Measurements from ENCODE around the gene EAPP. TPM values are rescaled to one million over a fixed set of nuclear protein-coding genes. Genes with fewer than 3 reads are reported as not detected.

EAPP gene
- total and polyA plus RNA-seq, 2 experiments from 2014 or later, result 25.0 to 53.6 TPM

DNA sequence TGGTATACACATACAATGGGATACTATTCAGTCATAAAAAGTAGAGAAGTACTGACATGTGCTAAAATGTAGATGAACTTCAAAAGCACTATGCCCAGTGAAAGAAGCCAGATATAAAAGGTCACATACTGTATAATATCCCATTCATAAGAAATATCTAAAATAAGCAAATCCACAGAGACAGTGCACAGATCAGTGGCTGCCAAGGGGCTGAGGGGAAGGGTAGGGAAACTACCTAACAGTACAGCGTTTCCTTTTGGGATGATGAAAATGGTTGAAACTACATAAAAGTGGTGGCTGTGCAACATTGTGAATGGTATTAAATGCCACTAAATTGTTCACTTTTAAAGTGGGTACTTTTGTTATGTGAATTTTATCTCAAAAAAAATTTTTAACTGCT is 11.9 kb downstream of the EAPP start:
- DNase-seq (ENCODE audit: low spot score), result no peak
- Histone ChIP-seq H3K4me1 (ENCODE audit: insufficient read depth) (no peaks in the 10 kb centered on the region), H3K4me3 (no peak overlapping the region), H3K9me2 (ENCODE audit: insufficient read depth) (no peaks in the 10 kb centered on the region), H3K79me2 (replicated peaks; ENCODE audit: insufficient read depth) (no peaks in the 10 kb centered on the region), H2AFZ (no peak overlapping the region), H3K27me3 (ENCODE audit: insufficient read depth) (no peaks in the 10 kb centered on the region), H3K4me2 (no peak overlapping the region), H3K36me3 (ENCODE audit: insufficient read depth) (peaks cover 27% of the 10 kb centered on the region), H4K20me1 (replicated peaks; ENCODE audit: insufficient read depth) (no peaks in the 10 kb centered on the region; the same call in none of the 2 replicates), H3F3A (replicated peaks; ENCODE audit: low read depth) (no peaks in the 10 kb centered on the region), H3K27ac (ENCODE audit: low read depth) (no peak overlapping the region)
- Mint-ChIP-seq H3K4me3 (no peak overlapping the region), H3K9me3 (no peaks in the 10 kb centered on the region), H3K27me3 (ENCODE audit: insufficient read depth, low read depth, poor library complexity) (no peaks in the 10 kb centered on the region), H3K36me3 (ENCODE audit: low read depth) (peaks cover 54% of the 10 kb centered on the region), H3K4me1 (no peaks in the 10 kb centered on the region), H3K27ac (no peak overlapping the region)
- ATAC-seq, result no peak
- no peak for TF ChIP-seq STAT1 (IDR thresholded peaks at IDR 0.05; ENCODE audit: unreplicated experiment)
- TF ChIP-seq ZNF331 (CRISPR knock-in tag; IDR thresholded peaks at IDR 0.05; ENCODE audit: low read depth), result no peak
- TF ChIP-seq EZH2 (IDR thresholded peaks at IDR 0.05; ENCODE audit: low read depth, unreplicated experiment), result no peak
- no peak for TF ChIP-seq POLR2AphosphoS5 (IDR thresholded peaks at IDR 0.05; ENCODE audit: low read depth)
- TF ChIP-seq NANOG (IDR thresholded peaks at IDR 0.05; ENCODE audit: borderline replicate concordance), result no peak
- TF ChIP-seq ZNF114 (CRISPR knock-in tag; IDR thresholded peaks at IDR 0.05), result no peak
- TF ChIP-seq EZH2phosphoT487 (IDR thresholded peaks at IDR 0.05; ENCODE audit: unreplicated experiment), result no peak
- TF ChIP-seq CREB1 (CRISPR knock-in tag; IDR thresholded peaks at IDR 0.05; ENCODE audit: low read depth), result no peak
- TF ChIP-seq, protein P1, sequence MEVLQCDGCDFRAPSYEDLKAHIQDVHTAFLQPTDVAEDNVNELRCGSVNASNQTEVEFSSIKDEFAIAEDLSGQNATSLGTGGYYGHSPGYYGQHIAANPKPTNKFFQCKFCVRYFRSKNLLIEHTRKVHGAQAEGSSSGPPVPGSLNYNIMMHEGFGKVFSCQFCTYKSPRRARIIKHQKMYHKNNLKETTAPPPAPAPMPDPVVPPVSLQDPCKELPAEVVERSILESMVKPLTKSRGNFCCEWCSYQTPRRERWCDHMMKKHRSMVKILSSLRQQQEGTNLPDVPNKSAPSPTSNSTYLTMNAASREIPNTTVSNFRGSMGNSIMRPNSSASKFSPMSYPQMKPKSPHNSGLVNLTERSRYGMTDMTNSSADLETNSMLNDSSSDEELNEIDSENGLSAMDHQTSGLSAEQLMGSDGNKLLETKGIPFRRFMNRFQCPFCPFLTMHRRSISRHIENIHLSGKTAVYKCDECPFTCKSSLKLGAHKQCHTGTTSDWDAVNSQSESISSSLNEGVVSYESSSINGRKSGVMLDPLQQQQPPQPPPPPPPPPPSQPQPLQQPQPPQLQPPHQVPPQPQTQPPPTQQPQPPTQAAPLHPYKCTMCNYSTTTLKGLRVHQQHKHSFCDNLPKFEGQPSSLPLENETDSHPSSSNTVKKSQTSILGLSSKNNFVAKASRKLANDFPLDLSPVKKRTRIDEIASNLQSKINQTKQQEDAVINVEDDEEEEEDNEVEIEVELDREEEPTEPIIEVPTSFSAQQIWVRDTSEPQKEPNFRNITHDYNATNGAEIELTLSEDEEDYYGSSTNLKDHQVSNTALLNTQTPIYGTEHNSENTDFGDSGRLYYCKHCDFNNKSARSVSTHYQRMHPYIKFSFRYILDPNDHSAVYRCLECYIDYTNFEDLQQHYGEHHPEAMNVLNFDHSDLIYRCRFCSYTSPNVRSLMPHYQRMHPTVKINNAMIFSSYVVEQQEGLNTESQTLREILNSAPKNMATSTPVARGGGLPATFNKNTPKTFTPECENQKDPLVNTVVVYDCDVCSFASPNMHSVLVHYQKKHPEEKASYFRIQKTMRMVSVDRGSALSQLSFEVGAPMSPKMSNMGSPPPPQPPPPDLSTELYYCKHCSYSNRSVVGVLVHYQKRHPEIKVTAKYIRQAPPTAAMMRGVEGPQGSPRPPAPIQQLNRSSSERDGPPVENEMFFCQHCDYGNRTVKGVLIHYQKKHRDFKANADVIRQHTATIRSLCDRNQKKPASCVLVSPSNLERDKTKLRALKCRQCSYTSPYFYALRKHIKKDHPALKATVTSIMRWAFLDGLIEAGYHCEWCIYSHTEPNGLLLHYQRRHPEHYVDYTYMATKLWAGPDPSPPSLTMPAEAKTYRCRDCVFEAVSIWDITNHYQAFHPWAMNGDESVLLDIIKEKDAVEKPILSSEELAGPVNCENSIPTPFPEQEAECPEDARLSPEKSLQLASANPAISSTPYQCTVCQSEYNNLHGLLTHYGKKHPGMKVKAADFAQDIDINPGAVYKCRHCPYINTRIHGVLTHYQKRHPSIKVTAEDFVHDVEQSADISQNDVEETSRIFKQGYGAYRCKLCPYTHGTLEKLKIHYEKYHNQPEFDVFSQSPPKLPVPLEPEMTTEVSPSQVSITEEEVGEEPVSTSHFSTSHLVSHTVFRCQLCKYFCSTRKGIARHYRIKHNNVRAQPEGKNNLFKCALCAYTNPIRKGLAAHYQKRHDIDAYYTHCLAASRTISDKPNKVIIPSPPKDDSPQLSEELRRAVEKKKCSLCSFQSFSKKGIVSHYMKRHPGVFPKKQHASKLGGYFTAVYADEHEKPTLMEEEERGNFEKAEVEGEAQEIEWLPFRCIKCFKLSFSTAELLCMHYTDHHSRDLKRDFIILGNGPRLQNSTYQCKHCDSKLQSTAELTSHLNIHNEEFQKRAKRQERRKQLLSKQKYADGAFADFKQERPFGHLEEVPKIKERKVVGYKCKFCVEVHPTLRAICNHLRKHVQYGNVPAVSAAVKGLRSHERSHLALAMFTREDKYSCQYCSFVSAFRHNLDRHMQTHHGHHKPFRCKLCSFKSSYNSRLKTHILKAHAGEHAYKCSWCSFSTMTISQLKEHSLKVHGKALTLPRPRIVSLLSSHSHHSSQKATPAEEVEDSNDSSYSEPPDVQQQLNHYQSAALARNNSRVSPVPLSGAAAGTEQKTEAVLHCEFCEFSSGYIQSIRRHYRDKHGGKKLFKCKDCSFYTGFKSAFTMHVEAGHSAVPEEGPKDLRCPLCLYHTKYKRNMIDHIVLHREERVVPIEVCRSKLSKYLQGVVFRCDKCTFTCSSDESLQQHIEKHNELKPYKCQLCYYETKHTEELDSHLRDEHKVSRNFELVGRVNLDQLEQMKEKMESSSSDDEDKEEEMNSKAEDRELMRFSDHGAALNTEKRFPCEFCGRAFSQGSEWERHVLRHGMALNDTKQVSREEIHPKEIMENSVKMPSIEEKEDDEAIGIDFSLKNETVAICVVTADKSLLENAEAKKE (CRISPR knock-in tag; IDR thresholded peaks at IDR 0.05), result no peak
- no peak for TF ChIP-seq JUNB (IDR thresholded peaks at IDR 0.05; ENCODE audit: unreplicated experiment)
- TF ChIP-seq, protein P2, sequence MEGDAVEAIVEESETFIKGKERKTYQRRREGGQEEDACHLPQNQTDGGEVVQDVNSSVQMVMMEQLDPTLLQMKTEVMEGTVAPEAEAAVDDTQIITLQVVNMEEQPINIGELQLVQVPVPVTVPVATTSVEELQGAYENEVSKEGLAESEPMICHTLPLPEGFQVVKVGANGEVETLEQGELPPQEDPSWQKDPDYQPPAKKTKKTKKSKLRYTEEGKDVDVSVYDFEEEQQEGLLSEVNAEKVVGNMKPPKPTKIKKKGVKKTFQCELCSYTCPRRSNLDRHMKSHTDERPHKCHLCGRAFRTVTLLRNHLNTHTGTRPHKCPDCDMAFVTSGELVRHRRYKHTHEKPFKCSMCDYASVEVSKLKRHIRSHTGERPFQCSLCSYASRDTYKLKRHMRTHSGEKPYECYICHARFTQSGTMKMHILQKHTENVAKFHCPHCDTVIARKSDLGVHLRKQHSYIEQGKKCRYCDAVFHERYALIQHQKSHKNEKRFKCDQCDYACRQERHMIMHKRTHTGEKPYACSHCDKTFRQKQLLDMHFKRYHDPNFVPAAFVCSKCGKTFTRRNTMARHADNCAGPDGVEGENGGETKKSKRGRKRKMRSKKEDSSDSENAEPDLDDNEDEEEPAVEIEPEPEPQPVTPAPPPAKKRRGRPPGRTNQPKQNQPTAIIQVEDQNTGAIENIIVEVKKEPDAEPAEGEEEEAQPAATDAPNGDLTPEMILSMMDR (conservative IDR thresholded peaks at IDR 0.05; ENCODE audit: low read depth in 2 of 2), result no peak
- TF ChIP-seq, protein P3, sequence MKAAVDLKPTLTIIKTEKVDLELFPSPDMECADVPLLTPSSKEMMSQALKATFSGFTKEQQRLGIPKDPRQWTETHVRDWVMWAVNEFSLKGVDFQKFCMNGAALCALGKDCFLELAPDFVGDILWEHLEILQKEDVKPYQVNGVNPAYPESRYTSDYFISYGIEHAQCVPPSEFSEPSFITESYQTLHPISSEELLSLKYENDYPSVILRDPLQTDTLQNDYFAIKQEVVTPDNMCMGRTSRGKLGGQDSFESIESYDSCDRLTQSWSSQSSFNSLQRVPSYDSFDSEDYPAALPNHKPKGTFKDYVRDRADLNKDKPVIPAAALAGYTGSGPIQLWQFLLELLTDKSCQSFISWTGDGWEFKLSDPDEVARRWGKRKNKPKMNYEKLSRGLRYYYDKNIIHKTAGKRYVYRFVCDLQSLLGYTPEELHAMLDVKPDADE (IDR thresholded peaks at IDR 0.05), result no peak
- TF ChIP-seq, protein P4, sequence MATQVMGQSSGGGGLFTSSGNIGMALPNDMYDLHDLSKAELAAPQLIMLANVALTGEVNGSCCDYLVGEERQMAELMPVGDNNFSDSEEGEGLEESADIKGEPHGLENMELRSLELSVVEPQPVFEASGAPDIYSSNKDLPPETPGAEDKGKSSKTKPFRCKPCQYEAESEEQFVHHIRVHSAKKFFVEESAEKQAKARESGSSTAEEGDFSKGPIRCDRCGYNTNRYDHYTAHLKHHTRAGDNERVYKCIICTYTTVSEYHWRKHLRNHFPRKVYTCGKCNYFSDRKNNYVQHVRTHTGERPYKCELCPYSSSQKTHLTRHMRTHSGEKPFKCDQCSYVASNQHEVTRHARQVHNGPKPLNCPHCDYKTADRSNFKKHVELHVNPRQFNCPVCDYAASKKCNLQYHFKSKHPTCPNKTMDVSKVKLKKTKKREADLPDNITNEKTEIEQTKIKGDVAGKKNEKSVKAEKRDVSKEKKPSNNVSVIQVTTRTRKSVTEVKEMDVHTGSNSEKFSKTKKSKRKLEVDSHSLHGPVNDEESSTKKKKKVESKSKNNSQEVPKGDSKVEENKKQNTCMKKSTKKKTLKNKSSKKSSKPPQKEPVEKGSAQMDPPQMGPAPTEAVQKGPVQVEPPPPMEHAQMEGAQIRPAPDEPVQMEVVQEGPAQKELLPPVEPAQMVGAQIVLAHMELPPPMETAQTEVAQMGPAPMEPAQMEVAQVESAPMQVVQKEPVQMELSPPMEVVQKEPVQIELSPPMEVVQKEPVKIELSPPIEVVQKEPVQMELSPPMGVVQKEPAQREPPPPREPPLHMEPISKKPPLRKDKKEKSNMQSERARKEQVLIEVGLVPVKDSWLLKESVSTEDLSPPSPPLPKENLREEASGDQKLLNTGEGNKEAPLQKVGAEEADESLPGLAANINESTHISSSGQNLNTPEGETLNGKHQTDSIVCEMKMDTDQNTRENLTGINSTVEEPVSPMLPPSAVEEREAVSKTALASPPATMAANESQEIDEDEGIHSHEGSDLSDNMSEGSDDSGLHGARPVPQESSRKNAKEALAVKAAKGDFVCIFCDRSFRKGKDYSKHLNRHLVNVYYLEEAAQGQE (IDR thresholded peaks at IDR 0.05; ENCODE audit: unreplicated experiment), result no peak
